ENCODE data around the gene ZDHHC14.

Gene ZDHHC14

GRCh38 chr6:157471077-157471686, 90.2 kb downstream of the ZDHHC14 start:
- TF ChIP-seq CTCF (IDR thresholded peaks at IDR 0.05; ENCODE audit: extremely low read depth, missing control alignments): no peak

GRCh38 chr6:157471895-157472686, 91.1 kb downstream of the ZDHHC14 start:
- DNase-seq (ENCODE audit: low spot score): no peak
- TF ChIP-seq CTCF (IDR thresholded peaks at IDR 0.05; ENCODE audit: extremely low read depth, missing control alignments): no peak

More at GRCh38 chr6:157471077-157471686, 90.2 kb downstream of the ZDHHC14 start:
- DNase-seq (ENCODE audit: low spot score): no peak

- TF ChIP-seq CTCF (IDR thresholded peaks at IDR 0.05; ENCODE audit: extremely low read depth, missing control alignments): no peak
- no peak for DNase-seq (ENCODE audit: low spot score)
Measured at GRCh38 chr6:157476797-157477196, 95.8 kb downstream of the ZDHHC14 start.

- TF ChIP-seq CTCF (IDR thresholded peaks at IDR 0.05; ENCODE audit: extremely low read depth, missing control alignments): no peak
- no peak for DNase-seq (ENCODE audit: low spot score)
Measured at GRCh38 chr6:157478926-157479325, 97.9 kb downstream of the ZDHHC14 start.

GRCh38 chr6:157479464-157480303, 98.7 kb downstream of the ZDHHC14 start:
- no peak for TF ChIP-seq CTCF (IDR thresholded peaks at IDR 0.05; ENCODE audit: extremely low read depth, missing control alignments)
- no peak for DNase-seq (ENCODE audit: low spot score)

GRCh38 chr6:157481189-157481864, 100.3 kb downstream of the ZDHHC14 start:
- no peak for TF ChIP-seq CTCF (IDR thresholded peaks at IDR 0.05; ENCODE audit: extremely low read depth, missing control alignments)
- DNase-seq (ENCODE audit: low spot score): no peak
